Measurements from ENCODE around the gene UNC80. TPM values are rescaled to one million over a fixed set of nuclear protein-coding genes. Genes with fewer than 3 reads are reported as not detected.

Gene UNC80
- total RNA-seq, 1 experiment from 2014 or later = not detected

DNA sequence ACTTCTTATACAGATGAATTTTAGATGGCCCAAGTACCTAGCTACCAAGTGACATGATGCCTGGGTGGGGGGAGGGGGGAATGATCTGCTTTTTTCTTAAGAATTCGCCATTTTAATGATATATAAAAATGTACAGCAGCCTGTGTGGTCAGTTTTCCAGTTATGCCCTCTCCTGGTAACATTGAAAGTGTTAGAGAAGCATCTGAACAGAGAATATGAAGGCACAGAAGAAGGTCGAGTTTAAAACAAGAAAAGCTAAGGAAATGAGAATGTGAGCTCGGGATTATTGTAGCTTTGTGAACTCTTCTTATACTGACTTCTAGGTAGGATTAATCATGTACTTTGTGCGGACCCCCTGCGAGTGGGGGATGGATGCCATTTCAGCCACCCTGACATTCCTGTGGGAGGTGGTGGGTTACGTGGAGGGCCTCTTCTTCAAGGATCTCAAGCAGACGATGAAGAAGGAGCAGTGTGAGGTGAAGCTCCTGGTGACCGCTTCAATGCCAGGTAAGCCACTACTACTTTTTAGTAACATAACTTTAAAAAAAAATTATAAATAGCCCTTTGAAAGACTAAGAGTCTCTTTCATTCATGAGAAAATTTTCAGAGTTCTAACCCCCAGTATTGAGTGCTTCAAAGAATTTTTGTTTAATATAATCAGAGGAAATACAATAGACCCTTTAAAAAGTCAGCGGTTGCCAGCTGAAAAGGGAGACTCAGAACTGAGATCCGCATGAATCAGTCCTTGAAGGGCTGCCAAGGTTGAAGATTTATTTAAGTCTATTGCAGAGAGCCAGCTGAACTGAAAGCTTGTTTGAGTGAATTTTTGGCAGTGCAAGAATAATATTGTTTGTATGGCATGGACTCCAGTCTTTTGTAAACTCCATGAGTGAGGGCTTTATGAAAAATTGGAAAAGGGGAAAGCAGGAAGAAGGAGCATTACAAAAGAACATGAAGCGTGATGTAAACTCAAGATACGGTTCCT lies 162.2 kb downstream of the UNC80 start:
- CTCF ChIA-PET = no interaction called here
- Histone ChIP-seq H4K20me1 (ENCODE audit: insufficient read depth) (no peaks in the 10 kb centered on the region), H3F3A (ENCODE audit: insufficient read depth, low read depth) (no peaks in the 10 kb centered on the region), H3K27me3 (ENCODE audit: insufficient read depth, low read depth) (no peaks in the 10 kb centered on the region), H3K36me3 (ENCODE audit: low read depth) (no peaks in the 10 kb centered on the region), H3K9me2 (ENCODE audit: insufficient read depth) (no peaks in the 10 kb centered on the region; the same call in 1 of the 2 replicates), H3K4me3 (no peak overlapping the region), H3K4me2 (no peak overlapping the region), H3K9me3 (ENCODE audit: insufficient read depth, low read depth) (no peaks in the 10 kb centered on the region), H3K79me2 (ENCODE audit: low read depth) (no peaks in the 10 kb centered on the region), H3K27ac (no peak overlapping the region), H2AFZ (no peak overlapping the region), H3K4me1 (replicated peaks; ENCODE audit: insufficient read depth) (no peaks in the 10 kb centered on the region)
- DNase-seq = no peak
- intact Hi-C loops (cut with micrococcal nuclease; ENCODE audit: unreplicated experiment) = no loop called here
- no TSS peak for BruUV-seq (replicated peaks)
- TF ChIP-seq, protein P1, sequence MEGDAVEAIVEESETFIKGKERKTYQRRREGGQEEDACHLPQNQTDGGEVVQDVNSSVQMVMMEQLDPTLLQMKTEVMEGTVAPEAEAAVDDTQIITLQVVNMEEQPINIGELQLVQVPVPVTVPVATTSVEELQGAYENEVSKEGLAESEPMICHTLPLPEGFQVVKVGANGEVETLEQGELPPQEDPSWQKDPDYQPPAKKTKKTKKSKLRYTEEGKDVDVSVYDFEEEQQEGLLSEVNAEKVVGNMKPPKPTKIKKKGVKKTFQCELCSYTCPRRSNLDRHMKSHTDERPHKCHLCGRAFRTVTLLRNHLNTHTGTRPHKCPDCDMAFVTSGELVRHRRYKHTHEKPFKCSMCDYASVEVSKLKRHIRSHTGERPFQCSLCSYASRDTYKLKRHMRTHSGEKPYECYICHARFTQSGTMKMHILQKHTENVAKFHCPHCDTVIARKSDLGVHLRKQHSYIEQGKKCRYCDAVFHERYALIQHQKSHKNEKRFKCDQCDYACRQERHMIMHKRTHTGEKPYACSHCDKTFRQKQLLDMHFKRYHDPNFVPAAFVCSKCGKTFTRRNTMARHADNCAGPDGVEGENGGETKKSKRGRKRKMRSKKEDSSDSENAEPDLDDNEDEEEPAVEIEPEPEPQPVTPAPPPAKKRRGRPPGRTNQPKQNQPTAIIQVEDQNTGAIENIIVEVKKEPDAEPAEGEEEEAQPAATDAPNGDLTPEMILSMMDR (conservative IDR thresholded peaks at IDR 0.05) = no peak
- no peak for TF ChIP-seq EZH2 (IDR thresholded peaks at IDR 0.05; ENCODE audit: low read depth)
- POLR2A ChIA-PET (ENCODE audit: unreplicated experiment) = no interaction called here

DNA sequence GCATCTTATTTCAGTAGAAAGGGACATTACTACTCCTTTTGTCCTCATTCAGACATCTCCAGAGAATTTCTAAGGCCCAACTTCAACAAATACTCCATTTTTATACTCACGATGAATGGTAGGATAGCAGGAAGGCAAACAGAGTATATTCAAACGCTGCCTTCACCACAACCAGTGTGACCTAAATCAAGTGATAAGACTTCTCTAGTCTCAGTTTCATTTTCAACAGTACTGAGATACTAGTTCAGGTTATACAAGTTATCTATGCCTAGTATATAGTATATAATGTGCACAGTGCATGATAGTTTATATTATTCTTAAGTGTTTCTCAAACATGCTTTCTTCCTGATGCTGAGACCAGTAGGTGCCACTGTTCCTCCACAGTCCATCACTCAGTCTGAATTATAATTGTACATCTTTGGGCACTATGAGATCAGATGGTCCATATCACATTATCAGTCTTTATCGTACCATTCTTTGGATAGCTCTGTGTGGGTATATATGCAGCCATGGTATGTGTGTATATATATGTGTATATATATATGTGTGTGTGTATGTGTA lies 164.6 kb downstream of the UNC80 start:
- DNase-seq = no peak
- no peaks in the 10 kb centered on the region for H3K27me3 ChIP-seq (ENCODE audit: insufficient read depth, low read depth)
- no peaks in the 10 kb centered on the region for H3K9me3 ChIP-seq (ENCODE audit: insufficient read depth, low read depth)
- H4K20me1 ChIP-seq (ENCODE audit: insufficient read depth) = no peaks in the 10 kb centered on the region
- H3F3A ChIP-seq (ENCODE audit: insufficient read depth, low read depth) = no peaks in the 10 kb centered on the region
- H3K4me3 ChIP-seq = no peak overlapping the region
- intact Hi-C loops (cut with micrococcal nuclease; ENCODE audit: unreplicated experiment) = no loop called here
- no peaks in the 10 kb centered on the region for H3K4me1 ChIP-seq (replicated peaks; ENCODE audit: insufficient read depth)
- H2AFZ ChIP-seq = no peak overlapping the region
- BruUV-seq (replicated peaks) = no TSS peak
- no peaks in the 10 kb centered on the region for H3K36me3 ChIP-seq (ENCODE audit: low read depth)
- ChIA-PET CTCF (no interaction called here), POLR2A (ENCODE audit: unreplicated experiment) (no interaction called here)
- H3K27ac ChIP-seq = no peak overlapping the region
- H3K9me2 ChIP-seq (ENCODE audit: insufficient read depth) = no peaks in the 10 kb centered on the region
- no peaks in the 10 kb centered on the region for H3K79me2 ChIP-seq (ENCODE audit: low read depth)
- TF ChIP-seq, protein P1 (conservative IDR thresholded peaks at IDR 0.05) = no peak
- TF ChIP-seq EZH2 (IDR thresholded peaks at IDR 0.05; ENCODE audit: low read depth) = no peak
- H3K4me2 ChIP-seq = no peak overlapping the region

DNA sequence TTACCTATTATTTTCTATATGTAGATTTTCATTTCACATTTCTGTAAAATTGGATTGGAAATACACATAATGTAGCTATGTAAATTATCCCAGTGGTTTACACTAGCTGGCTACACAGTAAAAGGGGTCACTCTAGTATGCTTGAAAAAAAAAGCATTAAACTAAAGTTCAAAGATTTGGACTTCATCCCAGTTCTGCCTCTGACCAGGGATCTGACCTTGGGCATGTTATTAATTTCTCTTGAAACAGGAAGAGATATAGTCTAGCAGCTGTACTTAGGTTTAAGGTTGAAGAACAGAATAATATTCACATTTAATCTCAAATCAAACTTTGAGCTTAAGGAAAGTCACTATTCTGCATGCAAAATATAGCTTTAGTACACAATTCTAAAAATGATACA lies 166.3 kb downstream of the UNC80 start:
- no peak for DNase-seq
- H3K4me3 ChIP-seq = no peak overlapping the region
- no peaks in the 10 kb centered on the region for H3F3A ChIP-seq (ENCODE audit: insufficient read depth, low read depth)
- BruUV-seq (replicated peaks) = no TSS peak
- H3K27me3 ChIP-seq (ENCODE audit: insufficient read depth, low read depth) = no peaks in the 10 kb centered on the region
- no peaks in the 10 kb centered on the region for H3K79me2 ChIP-seq (ENCODE audit: low read depth)
- H3K9me2 ChIP-seq (ENCODE audit: insufficient read depth) = no peaks in the 10 kb centered on the region
- H3K27ac ChIP-seq = no peak overlapping the region
- TF ChIP-seq EZH2 (IDR thresholded peaks at IDR 0.05; ENCODE audit: low read depth) = no peak
- TF ChIP-seq, protein P1 (conservative IDR thresholded peaks at IDR 0.05) = no peak
- no peaks in the 10 kb centered on the region for H3K4me1 ChIP-seq (replicated peaks; ENCODE audit: insufficient read depth)
- ChIA-PET POLR2A (ENCODE audit: unreplicated experiment) (no interaction called here), CTCF (no interaction called here)
- no peaks in the 10 kb centered on the region for H3K9me3 ChIP-seq (ENCODE audit: insufficient read depth, low read depth)
- intact Hi-C loops (cut with micrococcal nuclease; ENCODE audit: unreplicated experiment) = no loop called here
- no peaks in the 10 kb centered on the region for H4K20me1 ChIP-seq (ENCODE audit: insufficient read depth)
- no peaks in the 10 kb centered on the region for H3K36me3 ChIP-seq (ENCODE audit: low read depth)
- no peak overlapping the region for H2AFZ ChIP-seq
- H3K4me2 ChIP-seq = no peak overlapping the region

All from PC-9 (cell line).